H1 (cell line): ENCODE results near the gene GSTO2. TPM values are rescaled to one million over a fixed set of nuclear protein-coding genes. Genes with fewer than 3 reads are reported as not detected.

Experiments
- CTCF ChIA-PET: fragments of 300-600 bp; sonication (Branson Sonifier 250); formaldehyde crosslinking; loops from one replicate; lab custom pipeline; 2021; ENCODE audit not compliant: partially characterized antibody; lab: Charles Lee
- POLR2A ChIA-PET: fragments of 300-600 bp; sonication (Branson Sonifier 250); formaldehyde crosslinking; loops from one replicate; lab custom pipeline; 2021; ENCODE audit warnings: inconsistent platforms; ENCODE audit not compliant: partially characterized antibody; lab: Charles Lee
- DNase-seq, 2 experiments: peaks; one replicate each; pipeline versions ENCODE4 v3.0.0 to v3.0.0-alpha.2; 2010 to 2022; ENCODE audit warnings: low spot score in 2 of 2, low read depth in 1 of 2, mixed read lengths in 1 of 2
- FAIRE-seq: peaks from 2 replicates; lab custom pipeline; 2011; peaks lifted over from hg19 to GRCh38; lab: Jason Lieb, UNC
- H2AFZ ChIP-seq: 2 replicates; pipeline ENCODE4 v1.8.1; 2012; ENCODE audit warnings: low read length, inconsistent platforms
- H2AK5ac ChIP-seq: 2 replicates; pipeline ENCODE4 v1.6.1; 2013; ENCODE audit warnings: low read depth, low read length
- H2BK120ac ChIP-seq: replicated peaks from 2 replicates; pipeline ENCODE3; 2013; ENCODE audit warnings: low read depth, low read length, inconsistent platforms
- H2BK12ac ChIP-seq: 2 replicates; pipeline ENCODE4 v1.6.1; 2013; ENCODE audit warnings: low read depth, low read length
- H2BK15ac ChIP-seq: 2 replicates; pipeline ENCODE4 v1.6.1; 2013; ENCODE audit warnings: low read length
- H2BK20ac ChIP-seq: 2 replicates; pipeline ENCODE4 v1.6.1; 2013; ENCODE audit warnings: low read length
- H2BK5ac ChIP-seq: 2 replicates; pipeline ENCODE4 v1.6.1; 2013; ENCODE audit warnings: low read depth, low read length
- H3K14ac ChIP-seq: 2 replicates; pipeline ENCODE4 v1.6.1; 2013; ENCODE audit warnings: inconsistent platforms; ENCODE audit not compliant: insufficient read length
- H3K18ac ChIP-seq: 2 replicates; pipeline ENCODE4 v1.6.1; 2013; ENCODE audit warnings: low read length; ENCODE audit errors: extremely low read depth
- H3K23ac ChIP-seq: 2 replicates; pipeline ENCODE4 v1.6.1; 2013; ENCODE audit warnings: inconsistent platforms; ENCODE audit not compliant: insufficient read length
- H3K23me2 ChIP-seq: 2 replicates; pipeline ENCODE4 v1.6.1; 2013; ENCODE audit warnings: low read depth, low read length
- H3K27ac ChIP-seq: 2 replicates; pipeline ENCODE4 v1.6.1; 2011; ENCODE audit warnings: low read depth, low read length, inconsistent platforms
- H3K27me3 ChIP-seq, 4 experiments: replicated peaks in 1 of 4; 1 replicate in 1 of 4; 2 replicates in 3 of 4; pipeline versions ENCODE4 v1.6.1 to v1.8.1; 2011 to 2013; ENCODE audit warnings: low read length in 3 of 4, mild to moderate bottlenecking in 3 of 4, inconsistent platforms in 2 of 4, mixed read lengths in 2 of 4, moderate library complexity in 1 of 4; ENCODE audit not compliant: control insufficient read depth in 3 of 4, insufficient read depth in 3 of 4; ENCODE audit errors: extremely low read depth in 1 of 4
- H3K36me3 ChIP-seq, 4 experiments: 2 replicates each; pipeline versions ENCODE4 v1.6.1 to v1.8.1; 2011 to 2013; ENCODE audit warnings: mild to moderate bottlenecking in 4 of 4, low read length in 3 of 4, moderate library complexity in 2 of 4, control low read depth in 1 of 4, inconsistent platforms in 1 of 4; ENCODE audit not compliant: insufficient read depth in 4 of 4, control insufficient read depth in 2 of 4
- H3K4ac ChIP-seq: replicated peaks from 2 replicates; pipeline ENCODE3; 2013; ENCODE audit warnings: low read length, low read depth, mixed read lengths, inconsistent platforms; ENCODE audit not compliant: insufficient read length
- H3K4me1 ChIP-seq, 4 experiments: replicated peaks in 1 of 4; 1 replicate in 1 of 4; 2 replicates in 3 of 4; pipeline versions ENCODE4 v1.6.1 to v1.8.1; 2011 to 2013; ENCODE audit warnings: low read length in 3 of 4, inconsistent platforms in 2 of 4, mixed read lengths in 1 of 4; ENCODE audit not compliant: insufficient read depth in 4 of 4, control insufficient read depth in 3 of 4
- H3K4me2 ChIP-seq, 2 experiments: 2 replicates each; pipeline versions ENCODE4 v1.6.1 to v1.8.1; 2011 to 2013; ENCODE audit warnings: low read depth in 2 of 2, low read length in 2 of 2, control low read depth in 1 of 2, inconsistent platforms in 1 of 2, mild to moderate bottlenecking in 1 of 2; ENCODE audit not compliant: insufficient read depth in 1 of 2
- H3K4me3 ChIP-seq, 4 experiments: fragments of 200-600, 300-600 bp in 1 of 4; sonication (generic), shearing (Covaris generic), sonication (Bioruptor Twin) in 1 of 4; 2 replicates each; pipeline versions ENCODE4 v1.5.1 to v1.8.1; 2011 to 2016; ENCODE audit warnings: low read length in 4 of 4, low read depth in 3 of 4, control low read depth in 2 of 4, inconsistent platforms in 2 of 4, mild to moderate bottlenecking in 2 of 4, mixed read lengths in 1 of 4, moderate library complexity in 1 of 4; ENCODE audit not compliant: insufficient read depth in 2 of 4; ENCODE audit errors: extremely low read depth in 1 of 4
- H3K56ac ChIP-seq: replicated peaks from 2 replicates; pipeline ENCODE3; 2013; ENCODE audit warnings: low read depth, mild to moderate bottlenecking, mixed read lengths, low read length, inconsistent platforms; ENCODE audit not compliant: insufficient read length
- H3K79me1 ChIP-seq: 2 replicates; pipeline ENCODE4 v1.6.1; 2013; ENCODE audit warnings: low read depth, low read length, control low read depth
- H3K79me2 ChIP-seq, 2 experiments: 2 replicates each; pipeline versions ENCODE4 v1.6.1 to v1.8.1; 2012 to 2013; ENCODE audit warnings: low read length in 2 of 2, mild to moderate bottlenecking in 2 of 2, inconsistent platforms in 1 of 2; ENCODE audit not compliant: insufficient read depth in 2 of 2, control insufficient read depth in 1 of 2
- H3K9ac ChIP-seq, 4 experiments: replicated peaks in 1 of 4; 1 replicate in 1 of 4; 2 replicates in 3 of 4; pipeline versions ENCODE4 v1.6.1 to v1.8.1; 2011 to 2013; ENCODE audit warnings: low read depth in 3 of 4, low read length in 3 of 4, control low read depth in 2 of 4, mild to moderate bottlenecking in 2 of 4, moderate library complexity in 2 of 4, inconsistent platforms in 1 of 4; ENCODE audit errors: extremely low read depth in 1 of 4
- H3K9me3 ChIP-seq, 2 experiments: 2 replicates each; pipeline versions ENCODE4 v1.6.1 to v1.8.1; 2012 to 2013; ENCODE audit warnings: mild to moderate bottlenecking in 2 of 2, moderate library complexity in 2 of 2, control low read depth in 1 of 2, inconsistent platforms in 1 of 2, low read depth in 1 of 2, low read length in 1 of 2, mixed read lengths in 1 of 2; ENCODE audit not compliant: insufficient read depth in 2 of 2
- H4K20me1 ChIP-seq, 2 experiments: replicated peaks in 1 of 2; 2 replicates each; pipeline versions ENCODE3 to v1.8.1; 2011 to 2013; ENCODE audit warnings: inconsistent platforms in 2 of 2, low read length in 2 of 2, mild to moderate bottlenecking in 1 of 2; ENCODE audit not compliant: insufficient read depth in 2 of 2, control insufficient read depth in 1 of 2
- H4K5ac ChIP-seq: 2 replicates; pipeline ENCODE4 v1.6.1; 2013; ENCODE audit warnings: low read length, low read depth, mixed read lengths, inconsistent platforms; ENCODE audit not compliant: insufficient read length
- H4K8ac ChIP-seq: 2 replicates; pipeline ENCODE4 v1.8.0; 2013; ENCODE audit warnings: mild to moderate bottlenecking, moderate library complexity, low read length, inconsistent platforms; ENCODE audit not compliant: insufficient read depth; ENCODE audit errors: extremely low read depth
- H4K91ac ChIP-seq: replicated peaks from 2 replicates; pipeline ENCODE3; 2013; ENCODE audit warnings: low read length, mixed read lengths, inconsistent platforms; ENCODE audit not compliant: insufficient read length
- CBX8 ChIP-seq: fragments of 300-800, 300-1000 bp; sonication (generic); IDR thresholded peaks from 2 replicates; pipeline ENCODE4 v1.7.1; 2016; ENCODE audit warnings: low read depth, low read length, borderline replicate concordance
- CTCF ChIP-seq, 3 experiments: IDR thresholded peaks; 1 replicate in 2 of 3; 2 replicates in 1 of 3; pipeline versions ENCODE4 v1.5.1 to v1.6.1; 2011; ENCODE audit warnings: low read length in 3 of 3, mild to moderate bottlenecking in 3 of 3, inconsistent platforms in 2 of 3, low read depth in 1 of 3, moderate library complexity in 1 of 3; ENCODE audit not compliant: insufficient read depth in 1 of 3; ENCODE audit errors: control extremely low read depth in 1 of 3
- PHF8 ChIP-seq: fragments of 200-600 bp; sonication (generic); conservative IDR thresholded peaks from 2 replicates; pipeline ENCODE4 v1.7.1; 2012; ENCODE audit warnings: low read depth, mild to moderate bottlenecking, inconsistent platforms, low read length, moderate library complexity
- RNF2 ChIP-seq: fragments of 200-900, 300-1000 bp; sonication (generic); IDR thresholded peaks from 2 replicates; pipeline ENCODE4 v1.7.1; 2016; ENCODE audit warnings: borderline replicate concordance, low read depth, mild to moderate bottlenecking, antibody characterized with exemption, low read length; ENCODE audit not compliant: poor library complexity, severe bottlenecking; ENCODE audit errors: missing control alignments
- SAP30 ChIP-seq: fragments of 300-600 bp; sonication (generic); IDR thresholded peaks from 2 replicates; pipeline ENCODE4 v1.7.1; 2012; ENCODE audit warnings: low read length, moderate library complexity, mild to moderate bottlenecking, inconsistent platforms; ENCODE audit not compliant: insufficient read depth, insufficient replicate concordance
- TAF1 ChIP-seq: IDR thresholded peaks from 2 replicates; pipeline ENCODE4 v1.6.1; 2011; ENCODE audit warnings: mild to moderate bottlenecking, low read depth, low read length
- TAF7 ChIP-seq: optimal IDR thresholded peaks from 2 replicates; pipeline ENCODE3; 2011; ENCODE audit warnings: low read depth, mild to moderate bottlenecking, inconsistent platforms, low read length, moderate library complexity, borderline replicate concordance
- YY1 ChIP-seq: IDR thresholded peaks from 2 replicates; pipeline ENCODE4 v1.6.1; 2011; ENCODE audit warnings: low read depth, mild to moderate bottlenecking, low read length
- WGBS, 2 experiments: shearing (Covaris generic) in 1 of 2; methylation state at CpG; one replicate each; pipeline versions ENCODE4 v1.1.6 to v1.1.7; 2013 to 2015; ENCODE audit warnings: low lambda C conversion rate in 2 of 2, mixed read lengths in 2 of 2, inconsistent platforms in 1 of 2, low coverage in 1 of 2, missing lambda C conversion rate in 1 of 2; ENCODE audit not compliant: insufficient replicate concordance in 2 of 2, insufficient coverage in 1 of 2, insufficient read length in 1 of 2; ENCODE audit errors: extremely low coverage in 1 of 2, missing lambda C conversion rate in 1 of 2; 5-methylcytosine and 5-hydroxymethylcytosine counted together
- polyA plus RNA-seq, 7 experiments: library from polyadenylated mRNA; depleted of rRNA in 3 of 7; stranded (reverse) in 5 of 7; unstranded in 2 of 7; fragments of >200 nt in 5 of 7; fragments of 200-250 nt in 2 of 7; gene quantifications; 1 replicate in 5 of 7; 2 replicates in 1 of 7; 4 replicates in 1 of 7; pipeline versions ENCODE4 v1.2.1 to v1.2.3, GENCODE V29; 2011 to 2013; ENCODE audit warnings: missing spikeins in 2 of 7, mixed read lengths in 2 of 7
- total RNA-seq: library from RNA; stranded (reverse); fragmentation: NEBNext Ultra II Directional; extraction: Animal tissue kit (Norgen Biotek cat#: 25700); gene quantifications from 2 replicates; pipeline ENCODE4 v1.2.1, GENCODE V29; 2021

GSTO2 gene
- total and polyA plus RNA-seq, 2 of the 8 experiments (the other 6 are each of a cell fraction or from before 2014, with no cell fraction given) = 13.1 to 41.7 TPM

- no peak overlapping the region for H3K18ac ChIP-seq
- ChIA-PET POLR2A (interaction anchor here (1.1 to 6.5 kb wide), 6 partner anchors 9 to 210 kb away, joined by 3 to 81 read pairs (median 4); partner anchors contain the start of genes GSTO1 and SFR1), CTCF (interaction anchor here (1.0 to 1.9 kb wide), 3 partner anchors 12 to 28 kb away, joined by 4 to 7 read pairs (median 7); partner anchors contain the start of gene GSTO1)
- peak overlapping the region; percentile 64 to 73 for H3K4me2 ChIP-seq
- no peak overlapping the region for H2BK12ac ChIP-seq
- H2BK15ac ChIP-seq = no peak overlapping the region
- WGBS, 2 experiments = 95% methylated on average over 14 of the region's 14 CpGs; no CpG with 5 or more reads in 1 of the 2 experiments
- peak overlapping the region; percentile 80; the same call in 1 of the 2 replicates for H3K27ac ChIP-seq
- H2BK5ac ChIP-seq = peak overlapping the region; percentile 46; the same call in 1 of the 2 replicates
- H4K91ac ChIP-seq = no peak overlapping the region
- no peaks in the 10 kb centered on the region for H3K27me3 ChIP-seq
- H3K23ac ChIP-seq = no peak overlapping the region
- no peak overlapping the region for H2AFZ ChIP-seq
- H2BK120ac ChIP-seq = no peak overlapping the region
- peak overlapping the region; percentile 91 to 98 (median 96) for H3K4me3 ChIP-seq
- H3K4me1 ChIP-seq = peaks cover 0 to 4% (median 2%) of the 10 kb centered on the region in 4 experiments; a peak in 2 of 7 replicates
- H3K36me3 ChIP-seq = peaks cover 0 to 33% (median 0%) of the 10 kb centered on the region in 4 experiments; a peak in 4 of 8 replicates
- no peak overlapping the region for H2BK20ac ChIP-seq
- H3K23me2 ChIP-seq = no peaks in the 10 kb centered on the region
- no peak overlapping the region for H3K14ac ChIP-seq
- H3K79me1 ChIP-seq = peaks cover 2% of the 10 kb centered on the region; the same call in 1 of the 2 replicates
- H3K79me2 ChIP-seq = peaks cover 0 to 45% of the 10 kb centered on the region in 2 experiments; a peak in 3 of 4 replicates
- H4K8ac ChIP-seq = no peak overlapping the region
- FAIRE-seq (no peak), DNase-seq (no peak)
- no peak overlapping the region for H4K5ac ChIP-seq
- TF ChIP-seq SAP30 = no peak
- no peak for TF ChIP-seq PHF8
- TF ChIP-seq TAF1 = no peak
- no peak for TF ChIP-seq RNF2
- no peak for TF ChIP-seq CTCF (IDR thresholded peaks at IDR 0.05; ENCODE audit: control extremely low read depth in 1 of 3, insufficient read depth in 1 of 3, low read depth in 1 of 3, low read length in 3 of 3)
- TF ChIP-seq CBX8 = no peak
- no peak for TF ChIP-seq TAF7
- no peak for TF ChIP-seq YY1
- H2AK5ac ChIP-seq = no peak overlapping the region
- H4K20me1 ChIP-seq = peaks cover 0 to 2% of the 10 kb centered on the region in 2 experiments
- no peak overlapping the region for H3K4ac ChIP-seq
- H3K56ac ChIP-seq = no peak overlapping the region
- H3K9me3 ChIP-seq = no peaks in the 10 kb centered on the region
- peak overlapping the region; percentile 92 to 97 (median 94) for H3K9ac ChIP-seq
Measured at GRCh38 chr10:104267721-104268404, 1.1 kb upstream of the GSTO2 start.
